ENCODE data around the gene NCSTN. TPM values are rescaled to one million over a fixed set of nuclear protein-coding genes. Genes with fewer than 3 reads are reported as not detected.

NCSTN gene
- 10 to 100 TPM; 56.4 to 67.3 TPM for total RNA-seq
- polyA plus RNA-seq, result 10 to 100 TPM; 17.0 to 49.7 TPM
- long read RNA-seq, donor 1, transcript NCSTN-201 (17 exons, 2,936 nt), result major isoform, 21 of 24 reads
- long read RNA-seq, donor 1, partial matches to known transcripts, result 1 of 24 reads
- long read RNA-seq, donor 1, other reads (novel, unspliced or antisense), result 1 of 24 reads
- long read RNA-seq, donor 2, transcript NCSTN-201 (17 exons, 2,936 nt), result major isoform, 8 of 14 reads
- long read RNA-seq, donor 2, partial matches to known transcripts, result 2 of 14 reads
- long read RNA-seq, donor 2, other reads (novel, unspliced or antisense), result 3 of 14 reads

GRCh38 chr1:160342953-160343869 is at the start of gene NCSTN, which contains the start of gene COPA:
Gene NCSTN, plus strand, starts transcription at chr1:160343383. Its CDS starts 14 bp downstream, at chr1:160343397.
Gene COPA, minus strand, starts transcription at chr1:160343250. Its CDS starts 80 bp downstream, at chr1:160343170.
- ATAC-seq (ENCODE audit: low FRiP score) (peak; percentile 98), DNase-seq (peak; percentile 96)
- peak within 1 kb of the TSS; percentile 79 to 94 for H3K4me3 ChIP-seq (ENCODE audit: low read length in 2 of 2)
- no peaks in the 10 kb centered on the region for H3K27me3 ChIP-seq (ENCODE audit: control insufficient read depth in 1 of 2, insufficient read depth in 2 of 2, low read length in 1 of 2)
- WGBS, 2 donors, result 0% methylated on average over 57 to 58 of the region's 58 CpGs
- peak within 1 kb of the TSS; percentile 28 to 73 for H3K27ac ChIP-seq (ENCODE audit: low read depth in 1 of 2, low read length in 2 of 2)
- H3K36me3 ChIP-seq (ENCODE audit: control insufficient read depth in 1 of 2, insufficient read depth in 2 of 2, low read length in 1 of 2), result no peaks in the 10 kb centered on the region
- intact Hi-C loops (cut with DNase I), result no loop called here
- H3K4me1 ChIP-seq (ENCODE audit: control insufficient read depth in 1 of 2, insufficient read depth in 2 of 2, low read length in 2 of 2), result peaks cover 0 to 3% of the 10 kb centered on the region in 2 donors
- no peaks in the 10 kb centered on the region for H3K9me3 ChIP-seq (ENCODE audit: control insufficient read depth, low read length)

- intact Hi-C loops (cut with DNase I), result no loop called here
- no peaks in the 10 kb centered on the region for H3K27me3 ChIP-seq (ENCODE audit: control insufficient read depth in 1 of 2, insufficient read depth in 2 of 2, low read length in 1 of 2)
- DNase-seq (no peak), ATAC-seq (ENCODE audit: low FRiP score) (no peak)
- WGBS, 2 donors, result 86 to 89% methylated on average over 1 of the region's 1 CpG
- H3K4me3 ChIP-seq (ENCODE audit: low read length in 2 of 2), result no peak overlapping the region
- H3K4me1 ChIP-seq (ENCODE audit: control insufficient read depth in 1 of 2, insufficient read depth in 2 of 2, low read length in 2 of 2), result no peaks in the 10 kb centered on the region
- peaks cover 34 to 35% of the 10 kb centered on the region in 2 donors for H3K36me3 ChIP-seq (ENCODE audit: control insufficient read depth in 1 of 2, insufficient read depth in 2 of 2, low read length in 1 of 2)
- H3K27ac ChIP-seq (ENCODE audit: low read depth in 1 of 2, low read length in 2 of 2), result no peak overlapping the region
- no peaks in the 10 kb centered on the region for H3K9me3 ChIP-seq (ENCODE audit: control insufficient read depth, low read length)
These were observed 47.1 kb upstream of the NCSTN start for GRCh38 chr1:160296036-160296435.

GRCh38 chr1:160300173-160300572 is 43.0 kb upstream of the NCSTN start:
- no peak overlapping the region for H3K27ac ChIP-seq (ENCODE audit: low read depth in 1 of 2, low read length in 2 of 2)
- no peak for DNase-seq
- no peaks in the 10 kb centered on the region for H3K4me1 ChIP-seq (ENCODE audit: control insufficient read depth in 1 of 2, insufficient read depth in 2 of 2, low read length in 2 of 2)
- intact Hi-C loops (cut with DNase I), result no loop called here
- no peak for ATAC-seq (ENCODE audit: low FRiP score)
- no peak overlapping the region for H3K4me3 ChIP-seq (ENCODE audit: low read length in 2 of 2)
- 83 to 85% methylated on average over 7 of the region's 7 CpGs for WGBS, 2 donors
- H3K9me3 ChIP-seq (ENCODE audit: control insufficient read depth, low read length), result no peaks in the 10 kb centered on the region
- H3K27me3 ChIP-seq (ENCODE audit: control insufficient read depth in 1 of 2, insufficient read depth in 2 of 2, low read length in 1 of 2), result no peaks in the 10 kb centered on the region
- peaks cover 16 to 22% of the 10 kb centered on the region in 2 donors for H3K36me3 ChIP-seq (ENCODE audit: control insufficient read depth in 1 of 2, insufficient read depth in 2 of 2, low read length in 1 of 2)

GRCh38 chr1:160307118-160307791 is 35.9 kb upstream of the NCSTN start:
- 81 to 83% methylated on average over 13 of the region's 13 CpGs for WGBS, 2 donors
- Histone ChIP-seq H3K36me3 (ENCODE audit: control insufficient read depth in 1 of 2, insufficient read depth in 2 of 2, low read length in 1 of 2) (peaks cover 11 to 20% of the 10 kb centered on the region in 2 donors), H3K27ac (ENCODE audit: low read depth in 1 of 2, low read length in 2 of 2) (no peak overlapping the region), H3K27me3 (ENCODE audit: control insufficient read depth in 1 of 2, insufficient read depth in 2 of 2, low read length in 1 of 2) (no peaks in the 10 kb centered on the region), H3K4me3 (ENCODE audit: low read length in 2 of 2) (no peak overlapping the region), H3K4me1 (ENCODE audit: control insufficient read depth in 1 of 2, insufficient read depth in 2 of 2, low read length in 2 of 2) (no peaks in the 10 kb centered on the region), H3K9me3 (ENCODE audit: control insufficient read depth, low read length) (no peaks in the 10 kb centered on the region)
- no peak for ATAC-seq (ENCODE audit: low FRiP score)
- intact Hi-C loops (cut with DNase I), result no loop called here
- DNase-seq, result no peak

- no peak overlapping the region for H3K4me3 ChIP-seq (ENCODE audit: low read length in 2 of 2)
- H3K27ac ChIP-seq (ENCODE audit: low read depth in 1 of 2, low read length in 2 of 2), result no peak overlapping the region
- no peaks in the 10 kb centered on the region for H3K4me1 ChIP-seq (ENCODE audit: control insufficient read depth in 1 of 2, insufficient read depth in 2 of 2, low read length in 2 of 2)
- no peaks in the 10 kb centered on the region for H3K27me3 ChIP-seq (ENCODE audit: control insufficient read depth in 1 of 2, insufficient read depth in 2 of 2, low read length in 1 of 2)
- H3K36me3 ChIP-seq (ENCODE audit: control insufficient read depth in 1 of 2, insufficient read depth in 2 of 2, low read length in 1 of 2), result peaks cover 13 to 21% of the 10 kb centered on the region in 2 donors
- ATAC-seq (ENCODE audit: low FRiP score) (no peak), DNase-seq (no peak)
- intact Hi-C loops (cut with DNase I), result no loop called here
- WGBS, 2 donors, result 67 to 70% methylated on average over 4 of the region's 4 CpGs
- no peaks in the 10 kb centered on the region for H3K9me3 ChIP-seq (ENCODE audit: control insufficient read depth, low read length)
These were observed 34.6 kb upstream of the NCSTN start for GRCh38 chr1:160308451-160309184.

GRCh38 chr1:160309185-160309557 is 34.0 kb upstream of the NCSTN start:
- Histone ChIP-seq H3K4me3 (ENCODE audit: low read length in 2 of 2) (no peak overlapping the region), H3K27me3 (ENCODE audit: control insufficient read depth in 1 of 2, insufficient read depth in 2 of 2, low read length in 1 of 2) (no peaks in the 10 kb centered on the region), H3K4me1 (ENCODE audit: control insufficient read depth in 1 of 2, insufficient read depth in 2 of 2, low read length in 2 of 2) (no peaks in the 10 kb centered on the region), H3K36me3 (ENCODE audit: control insufficient read depth in 1 of 2, insufficient read depth in 2 of 2, low read length in 1 of 2) (peaks cover 13 to 21% of the 10 kb centered on the region in 2 donors), H3K27ac (ENCODE audit: low read depth in 1 of 2, low read length in 2 of 2) (no peak overlapping the region), H3K9me3 (ENCODE audit: control insufficient read depth, low read length) (no peaks in the 10 kb centered on the region)
- intact Hi-C loops (cut with DNase I), result no loop called here
- DNase-seq, result no peak
- ATAC-seq (ENCODE audit: low FRiP score), result no peak

- H3K27me3 ChIP-seq (ENCODE audit: control insufficient read depth in 1 of 2, insufficient read depth in 2 of 2, low read length in 1 of 2), result no peaks in the 10 kb centered on the region
- no peak overlapping the region for H3K4me3 ChIP-seq (ENCODE audit: low read length in 2 of 2)
- no peaks in the 10 kb centered on the region for H3K9me3 ChIP-seq (ENCODE audit: control insufficient read depth, low read length)
- peaks cover 13 to 23% of the 10 kb centered on the region in 2 donors for H3K36me3 ChIP-seq (ENCODE audit: control insufficient read depth in 1 of 2, insufficient read depth in 2 of 2, low read length in 1 of 2)
- intact Hi-C loops (cut with DNase I), result no loop called here
- no peaks in the 10 kb centered on the region for H3K4me1 ChIP-seq (ENCODE audit: control insufficient read depth in 1 of 2, insufficient read depth in 2 of 2, low read length in 2 of 2)
- WGBS, 2 donors, result 5 to 10% methylated on average over 1 of the region's 1 CpG
- no peak overlapping the region for H3K27ac ChIP-seq (ENCODE audit: low read depth in 1 of 2, low read length in 2 of 2)
- no peak for ATAC-seq (ENCODE audit: low FRiP score)
- DNase-seq, result no peak
These were observed 33.6 kb upstream of the NCSTN start for GRCh38 chr1:160309571-160309970.

GRCh38 chr1:160315359-160315758 is 27.8 kb upstream of the NCSTN start:
- H3K9me3 ChIP-seq (ENCODE audit: control insufficient read depth, low read length), result no peaks in the 10 kb centered on the region
- intact Hi-C loops (cut with DNase I), result no loop called here
- H3K27ac ChIP-seq (ENCODE audit: low read depth in 1 of 2, low read length in 2 of 2), result no peak overlapping the region
- no peaks in the 10 kb centered on the region for H3K27me3 ChIP-seq (ENCODE audit: control insufficient read depth in 1 of 2, insufficient read depth in 2 of 2, low read length in 1 of 2)
- no peak for ATAC-seq (ENCODE audit: low FRiP score)
- H3K4me3 ChIP-seq (ENCODE audit: low read length in 2 of 2), result no peak overlapping the region
- DNase-seq, result no peak
- H3K36me3 ChIP-seq (ENCODE audit: control insufficient read depth in 1 of 2, insufficient read depth in 2 of 2, low read length in 1 of 2), result peaks cover 7 to 9% of the 10 kb centered on the region in 2 donors
- H3K4me1 ChIP-seq (ENCODE audit: control insufficient read depth in 1 of 2, insufficient read depth in 2 of 2, low read length in 2 of 2), result no peaks in the 10 kb centered on the region
- WGBS, 2 donors, result 69 to 77% methylated on average over 2 of the region's 2 CpGs
